Endothelial cell of umbilical vein (primary cell): ENCODE data around the gene KCTD16. TPM values are rescaled to one million over a fixed set of nuclear protein-coding genes. Genes with fewer than 3 reads are reported as not detected.

ENCODE experiments used
- BruUV-seq: library from RNA; stranded (reverse); fragments of 400-500 nt; replicated peaks from 2 replicates; lab custom pipeline; 2021; lab: Mats Ljungman, UMichigan
- CTCF ChIA-PET: fragments of 300-600, 350-600 bp; sonication (Branson Sonifier 250); formaldehyde crosslinking; loops from one replicate; lab custom pipeline; 2021; ENCODE audit warnings: antibody characterized with exemption, inconsistent platforms; lab: Charles Lee
- POLR2A ChIA-PET: fragments of 300-600, 350-600 bp; sonication (Branson Sonifier 250); formaldehyde crosslinking; loops from one replicate; lab custom pipeline; 2021; ENCODE audit warnings: antibody characterized with exemption, inconsistent platforms; lab: Charles Lee
- DNase-seq: peaks from one replicate; pipeline ENCODE4 v3.0.0-alpha.2; 2011; ENCODE audit warnings: low read depth, low spot score
- FAIRE-seq: peaks from 2 replicates; lab custom pipeline; 2011; peaks lifted over from hg19 to GRCh38; lab: Jason Lieb, UNC
- H2AFZ ChIP-seq: 2 replicates; pipeline ENCODE4 v1.6.0; 2012; ENCODE audit warnings: low read depth, low read length, control low read depth, inconsistent platforms
- H3K27ac ChIP-seq: 2 replicates; pipeline ENCODE4 v1.5.1; 2011; ENCODE audit warnings: low read depth, mild to moderate bottlenecking, control low read depth, low read length, moderate library complexity; ENCODE audit not compliant: insufficient read depth
- H3K27me3 ChIP-seq, 2 experiments: 2 replicates each; pipeline versions ENCODE4 v1.6.0 to v1.6.1; 2011; ENCODE audit warnings: low read length in 2 of 2, mixed read lengths in 1 of 2; ENCODE audit not compliant: control insufficient read depth in 2 of 2, insufficient read depth in 2 of 2
- H3K36me3 ChIP-seq, 2 experiments: 2 replicates in 1 of 2; 3 replicates in 1 of 2; pipeline ENCODE4 v1.5.1; 2011; ENCODE audit warnings: low read length in 2 of 2, mild to moderate bottlenecking in 1 of 2, moderate library complexity in 1 of 2; ENCODE audit not compliant: control insufficient read depth in 2 of 2, insufficient read depth in 2 of 2; ENCODE audit errors: extremely low read depth in 1 of 2
- H3K4me1 ChIP-seq: 3 replicates; pipeline ENCODE4 v1.5.1; 2011; ENCODE audit warnings: mild to moderate bottlenecking, low read length; ENCODE audit not compliant: control insufficient read depth, insufficient read depth; ENCODE audit errors: extremely low read depth
- H3K4me2 ChIP-seq: 2 replicates; pipeline ENCODE4 v1.6.1; 2011; ENCODE audit warnings: low read length, control low read depth, mixed read lengths; ENCODE audit not compliant: insufficient read depth
- H3K4me3 ChIP-seq, 3 experiments: fragments of 200-600 bp in 1 of 3; sonication (generic), shearing (Covaris generic) in 1 of 3; replicated peaks in 1 of 3; 2 replicates each; pipeline ENCODE4 v1.5.1; 2011 to 2016; ENCODE audit warnings: control low read depth in 3 of 3, low read length in 3 of 3, mild to moderate bottlenecking in 2 of 3, inconsistent platforms in 1 of 3, low read depth in 1 of 3, moderate library complexity in 1 of 3; ENCODE audit not compliant: insufficient read depth in 1 of 3
- H3K79me2 ChIP-seq: 2 replicates; pipeline ENCODE4 v1.6.0; 2012; ENCODE audit warnings: low read length, inconsistent platforms; ENCODE audit not compliant: control insufficient read depth, insufficient read depth
- H3K9ac ChIP-seq: replicated peaks from 2 replicates; pipeline ENCODE3; 2011; ENCODE audit warnings: low read length, control low read depth; ENCODE audit not compliant: insufficient read depth; ENCODE audit errors: extremely low read depth
- H3K9me1 ChIP-seq: replicated peaks from 3 replicates; pipeline ENCODE4 v1.6.0; 2011; ENCODE audit warnings: mild to moderate bottlenecking, low read length; ENCODE audit not compliant: control insufficient read depth, insufficient read depth; ENCODE audit errors: extremely low read depth
- H3K9me3 ChIP-seq: replicated peaks from 2 replicates; pipeline ENCODE4 v1.5.1; 2012; ENCODE audit warnings: low read length, inconsistent platforms; ENCODE audit not compliant: control insufficient read depth, insufficient read depth
- H4K20me1 ChIP-seq: replicated peaks from 2 replicates; pipeline ENCODE3; 2011; ENCODE audit warnings: mild to moderate bottlenecking, low read length; ENCODE audit not compliant: control insufficient read depth, insufficient read depth; ENCODE audit errors: extremely low read depth
- CTCF ChIP-seq, 2 donors: IDR thresholded peaks; 1 replicate in 1 of 2; 2 replicates in 1 of 2; pipeline ENCODE4 v1.5.1; 2011; ENCODE audit warnings: low read length in 2 of 2, mild to moderate bottlenecking in 2 of 2, moderate library complexity in 2 of 2, control low read depth in 1 of 2, inconsistent platforms in 1 of 2, low read depth in 1 of 2; ENCODE audit not compliant: insufficient read depth in 1 of 2; ENCODE audit errors: extremely low read depth in 1 of 2
- EZH2 ChIP-seq: IDR thresholded peaks from 2 replicates; pipeline ENCODE4 v1.6.1; 2012; ENCODE audit warnings: borderline replicate concordance, low read depth, mild to moderate bottlenecking, moderate library complexity, low read length, inconsistent platforms; ENCODE audit not compliant: severe bottlenecking
- FOS ChIP-seq: IDR thresholded peaks from 2 replicates; pipeline ENCODE4 v1.6.1; 2011; ENCODE audit warnings: mild to moderate bottlenecking, low read length, moderate library complexity, borderline replicate concordance; ENCODE audit not compliant: insufficient read depth
- GATA2 ChIP-seq: IDR thresholded peaks from 2 replicates; pipeline ENCODE4 v1.7.0; 2011; ENCODE audit warnings: low read depth, mild to moderate bottlenecking, moderate library complexity, mixed read lengths, low read length; ENCODE audit not compliant: insufficient read length, insufficient read depth
- JUN ChIP-seq: IDR thresholded peaks from 2 replicates; pipeline ENCODE4 v1.6.1; 2011; ENCODE audit warnings: borderline replicate concordance, low read depth; ENCODE audit not compliant: insufficient read length, insufficient read depth
- MAX ChIP-seq: IDR thresholded peaks from 2 replicates; pipeline ENCODE4 v1.6.1; 2011; ENCODE audit not compliant: insufficient read depth, insufficient read length
- MYC ChIP-seq: IDR thresholded peaks from one replicate; pipeline ENCODE4 v1.6.1; 2011; ENCODE audit warnings: mild to moderate bottlenecking, low read depth, low read length
- POLR2A ChIP-seq: IDR thresholded peaks from 2 replicates; pipeline ENCODE4 v1.6.1; 2012; ENCODE audit warnings: low read depth, mild to moderate bottlenecking, control low read depth, low read length
- POLR2AphosphoS5 ChIP-seq: IDR thresholded peaks from 2 replicates; pipeline ENCODE4 v1.6.1; 2012; ENCODE audit warnings: low read depth, mild to moderate bottlenecking, control low read depth, low read length, moderate library complexity; ENCODE audit not compliant: insufficient read depth
- dilution Hi-C: fragments of 300-500 bp; cut with MboI; formaldehyde crosslinking; loops from one replicate; pipeline ENCODE4 v1.15.0; 2019; ENCODE audit warnings: low sequenced_read_pairs; ENCODE audit not compliant: extremely low pct_ligation_motif_present
- intact Hi-C: fragments of 100-400 bp; cut with micrococcal nuclease; formaldehyde crosslinking; loops from one replicate; pipeline ENCODE4 v1.10.0; 2022
- polyA plus RNA-seq, 4 experiments: library from polyadenylated mRNA; depleted of rRNA in 3 of 4; stranded (reverse) in 3 of 4; unstranded in 1 of 4; fragments of >200 nt; gene quantifications; 2 replicates each; pipeline versions ENCODE4 v1.2.1 to v1.2.3, GENCODE V29; 2011 to 2012; ENCODE audit warnings: missing spikeins in 1 of 4
- total RNA-seq: library from RNA; stranded (reverse); gene quantifications from 2 replicates; pipeline ENCODE4 v1.2.3, GENCODE V29; 2021

The KCTD16 gene
- total and polyA plus RNA-seq, 2 donors (not counting 3 experiments of a cell fraction or from before 2014, with no cell fraction given): 0.21 to 0.49 TPM

GRCh38 chr5:144232285-144232684, 61.6 kb downstream of the KCTD16 start:
- Histone ChIP-seq H3K4me2 (no peak overlapping the region), H3K36me3 (no peaks in the 10 kb centered on the region), H3K79me2 (no peaks in the 10 kb centered on the region), H3K9me3 (no peaks in the 10 kb centered on the region), H3K4me1 (no peaks in the 10 kb centered on the region), H3K9me1 (no peaks in the 10 kb centered on the region), H3K9ac (no peak overlapping the region), H3K4me3 (no peak overlapping the region), H3K27me3 (no peaks in the 10 kb centered on the region), H4K20me1 (no peaks in the 10 kb centered on the region), H2AFZ (no peak overlapping the region), H3K27ac (no peak overlapping the region)
- dilution Hi-C loops: no loop called here
- intact Hi-C loops: no loop called here
- TF ChIP-seq JUN (no peak), FOS (no peak), EZH2 (no peak), CTCF (IDR thresholded peaks at IDR 0.05; ENCODE audit: extremely low read depth in 1 of 2, insufficient read depth in 1 of 2, low read depth in 1 of 2, low read length in 2 of 2) (no peak), MAX (no peak), MYC (no peak), POLR2AphosphoS5 (no peak), POLR2A (no peak), GATA2 (no peak)
- BruUV-seq: no TSS peak
- DNase-seq (no peak), FAIRE-seq (no peak)
- ChIA-PET POLR2A (no interaction called here), CTCF (no interaction called here)
